ENCODE results near the gene GFRA4.

GFRA4 gene

DNA sequence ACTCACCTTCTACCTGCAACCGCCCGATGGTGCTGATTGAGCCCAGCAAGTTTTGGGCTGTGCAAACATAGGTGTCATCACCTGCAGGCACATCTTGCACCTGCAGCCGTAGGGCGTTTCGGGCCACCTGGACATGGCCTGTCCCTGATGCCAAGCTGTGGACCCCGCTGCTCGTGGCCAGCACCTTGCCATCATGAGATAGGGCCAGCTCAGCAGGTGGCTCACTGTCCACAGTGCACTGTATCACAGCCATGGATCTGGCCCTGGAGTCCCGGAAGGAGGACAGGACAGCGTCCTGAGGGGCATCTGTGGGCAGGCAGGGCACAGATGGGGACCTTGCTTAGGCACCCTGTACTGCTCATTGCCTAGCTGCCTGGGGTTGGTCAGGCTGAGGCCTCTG is 28.7 kb upstream of the GFRA4 start:
- TF ChIP-seq CTCF (conservative IDR thresholded peaks at IDR 0.05) (no peak), ZFX (IDR thresholded peaks at IDR 0.05) (no peak)
- H3K27ac ChIP-seq: no peak overlapping the region

- no peak overlapping the region for H3K27ac ChIP-seq
- no peak for TF ChIP-seq ZFX (IDR thresholded peaks at IDR 0.05)
- no peak for TF ChIP-seq CTCF (conservative IDR thresholded peaks at IDR 0.05)
Observed at GRCh38 chr20:3691306-3691705, 28.1 kb upstream of the GFRA4 start.

DNA sequence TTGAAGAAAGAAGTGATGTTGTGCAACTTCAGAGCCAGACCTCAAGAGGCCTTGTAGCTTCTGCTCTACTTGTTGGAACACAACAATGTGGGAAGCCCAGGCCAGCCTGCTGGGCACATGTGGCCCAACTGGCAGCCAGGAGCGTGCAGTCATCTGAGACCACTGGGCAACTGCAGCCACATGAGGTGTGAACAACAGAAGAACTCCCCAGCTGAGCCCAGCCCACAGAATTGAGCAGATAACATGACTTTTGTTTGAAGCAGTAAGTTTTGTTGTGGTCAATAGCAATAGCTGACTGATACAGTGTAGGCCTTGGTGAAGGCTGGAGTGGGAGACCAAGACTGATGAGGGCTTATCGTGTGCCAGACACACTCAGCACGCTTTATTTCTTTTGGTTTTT is 27.2 kb upstream of the GFRA4 start:
- no peak overlapping the region for H3K27ac ChIP-seq
- TF ChIP-seq CTCF (conservative IDR thresholded peaks at IDR 0.05) (no peak), ZFX (IDR thresholded peaks at IDR 0.05) (no peak)

GRCh38 chr20:3689978-3690377 is 26.8 kb upstream of the GFRA4 start:
- H3K27ac ChIP-seq: no peak overlapping the region
- no peak for TF ChIP-seq ZFX (IDR thresholded peaks at IDR 0.05)

GRCh38 chr20:3687655-3688054 is 24.5 kb upstream of the GFRA4 start:
- H3K27ac ChIP-seq: no peak overlapping the region

GRCh38 chr20:3686867-3687321 is 23.7 kb upstream of the GFRA4 start:
- H3K27ac ChIP-seq: no peak overlapping the region

More at GRCh38 chr20:3687655-3688054, 24.5 kb upstream of the GFRA4 start:
- TF ChIP-seq ZFX (IDR thresholded peaks at IDR 0.05): no peak
- TF ChIP-seq CTCF (conservative IDR thresholded peaks at IDR 0.05): no peak

DNA sequence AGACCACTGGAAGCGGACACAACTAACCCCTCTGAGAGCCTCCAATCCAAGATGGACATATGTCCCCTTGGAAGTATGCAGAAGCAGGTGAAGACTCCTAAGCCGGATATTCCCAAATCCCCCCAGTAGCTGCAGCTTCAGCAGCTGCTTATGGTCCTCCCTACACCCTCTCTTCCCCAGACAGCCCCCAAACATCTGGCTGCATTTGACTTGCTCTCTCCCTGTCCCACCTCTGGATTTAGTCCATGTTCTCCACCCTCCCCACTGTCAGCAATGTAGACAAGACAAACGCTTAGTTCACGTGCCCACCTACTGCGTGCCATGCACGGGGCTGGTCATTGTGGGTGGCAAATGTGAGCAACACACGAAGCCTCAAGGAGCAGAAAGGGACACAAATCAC is 23.2 kb upstream of the GFRA4 start:
- TF ChIP-seq CTCF (conservative IDR thresholded peaks at IDR 0.05) (no peak), ZFX (IDR thresholded peaks at IDR 0.05) (no peak)
- H3K27ac ChIP-seq: no peak overlapping the region

More at GRCh38 chr20:3686867-3687321, 23.7 kb upstream of the GFRA4 start:
- TF ChIP-seq CTCF (conservative IDR thresholded peaks at IDR 0.05) (no peak), ZFX (IDR thresholded peaks at IDR 0.05) (no peak)

GRCh38 chr20:3685341-3685740 is 22.1 kb upstream of the GFRA4 start:
- TF ChIP-seq CTCF (conservative IDR thresholded peaks at IDR 0.05) (no peak), ZFX (IDR thresholded peaks at IDR 0.05) (no peak)

More at GRCh38 chr20:3685341-3685740, 22.1 kb upstream of the GFRA4 start:
- no peak overlapping the region for H3K27ac ChIP-seq

Measured in C4-2B (cell line).